Endothelial cell (in vitro differentiated cells): ENCODE measurements around the gene RHBDD3. TPM values are rescaled to one million over a fixed set of nuclear protein-coding genes. Genes with fewer than 3 reads are reported as not detected.
A peak's percentile ranks its signal among the peaks of the same experiment; 100 is the strongest.

ENCODE experiments used
- DNase-seq: peaks from one replicate; pipeline ENCODE4 v3.0.0; 2021; ENCODE audit warnings: low spot score
- H3K27ac Mint-ChIP-seq: one replicate; pipeline ENCODE4 v1.8.0; 2021; ENCODE audit warnings: mixed read lengths, inconsistent platforms; ENCODE audit not compliant: unreplicated experiment
- H3K27me3 Mint-ChIP-seq: one replicate; pipeline ENCODE4 v1.8.0; 2021; ENCODE audit warnings: mild to moderate bottlenecking, moderate library complexity, mixed read lengths, inconsistent platforms; ENCODE audit not compliant: unreplicated experiment
- H3K36me3 Mint-ChIP-seq: one replicate; pipeline ENCODE4 v1.8.0; 2021; ENCODE audit warnings: mild to moderate bottlenecking, low read depth, mixed read lengths, inconsistent platforms; ENCODE audit not compliant: unreplicated experiment
- H3K4me1 Mint-ChIP-seq: one replicate; pipeline ENCODE4 v1.8.0; 2021; ENCODE audit warnings: mild to moderate bottlenecking, mixed read lengths, inconsistent platforms; ENCODE audit not compliant: unreplicated experiment
- H3K4me3 Mint-ChIP-seq: one replicate; pipeline ENCODE4 v1.8.0; 2021; ENCODE audit warnings: mild to moderate bottlenecking, mixed read lengths, inconsistent platforms; ENCODE audit not compliant: unreplicated experiment
- H3K9me3 Mint-ChIP-seq: one replicate; pipeline ENCODE4 v1.8.0; 2021; ENCODE audit warnings: mixed read lengths, inconsistent platforms; ENCODE audit not compliant: unreplicated experiment
- total RNA-seq: library from RNA; stranded (reverse); fragmentation: NEBNext Ultra II Directional; extraction: Animal tissue kit (Norgen Biotek cat#: 25700); gene quantifications from one replicate; pipeline ENCODE4 v1.2.1, GENCODE V29; 2021; ENCODE audit not compliant: unreplicated experiment
- TF ChIP-seq, protein P1 (sequence below): fragments of 200-600 bp; sonication (generic); IDR thresholded peaks from one replicate; pipeline ENCODE4 v1.5.0; 2021; ENCODE audit warnings: antibody characterized with exemption; ENCODE audit not compliant: unreplicated experiment

The RHBDD3 gene
- total RNA-seq, 1 donor from 2014 or later = 56.5 TPM

DNA sequence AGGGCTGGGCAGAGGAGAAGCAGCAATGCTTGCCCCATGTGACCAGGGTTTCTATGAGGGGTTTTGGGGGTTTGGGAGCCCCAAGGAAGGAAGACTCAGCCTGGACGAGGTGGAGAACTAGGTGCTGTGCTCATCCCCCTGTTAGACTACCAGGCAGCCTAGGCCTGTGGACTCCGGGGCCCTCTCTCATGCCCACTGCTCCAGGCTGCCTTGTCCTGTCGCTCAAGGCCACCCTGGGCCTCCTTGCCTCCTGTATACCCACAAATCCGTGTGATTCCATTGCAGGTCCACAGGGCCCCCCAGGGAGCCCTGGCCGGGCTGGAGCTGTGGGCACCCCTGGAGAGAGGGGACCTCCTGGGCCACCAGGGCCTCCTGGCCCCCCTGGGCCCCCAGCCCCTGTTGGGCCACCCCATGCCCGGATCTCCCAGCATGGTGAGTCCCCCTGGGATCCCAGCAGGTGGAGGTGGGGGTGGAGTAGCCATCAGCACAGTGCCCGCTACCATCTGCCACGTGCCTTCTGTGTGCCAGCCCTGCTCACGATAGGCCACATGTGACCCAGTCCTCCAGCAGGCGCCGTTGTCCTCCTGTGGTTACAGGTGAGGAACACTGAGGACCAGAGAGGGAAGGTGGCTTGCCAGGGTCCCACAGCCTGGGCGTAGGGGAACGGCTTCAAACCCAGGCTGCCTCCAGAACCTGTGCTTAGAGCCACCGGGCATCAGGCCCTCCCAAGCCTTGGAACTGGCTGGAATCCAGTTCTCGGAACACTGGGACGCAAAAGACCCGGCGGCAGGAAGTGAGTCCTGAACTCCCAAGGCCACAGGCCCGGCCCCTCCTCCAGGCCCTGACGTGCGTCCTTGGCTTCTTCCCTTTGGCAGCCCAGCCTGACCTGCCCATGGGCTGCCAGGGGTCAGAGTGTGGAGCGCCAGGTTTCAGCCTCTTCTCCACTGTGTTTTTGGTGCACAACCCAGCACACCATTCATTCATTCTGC is 35.5 kb downstream of the RHBDD3 start:
- H3K4me1 Mint-ChIP-seq = peaks cover 13% of the 10 kb centered on the region
- no peak for DNase-seq
- no peak overlapping the region for H3K27ac Mint-ChIP-seq
- H3K9me3 Mint-ChIP-seq = peaks cover 4% of the 10 kb centered on the region
- TF ChIP-seq, protein P1, sequence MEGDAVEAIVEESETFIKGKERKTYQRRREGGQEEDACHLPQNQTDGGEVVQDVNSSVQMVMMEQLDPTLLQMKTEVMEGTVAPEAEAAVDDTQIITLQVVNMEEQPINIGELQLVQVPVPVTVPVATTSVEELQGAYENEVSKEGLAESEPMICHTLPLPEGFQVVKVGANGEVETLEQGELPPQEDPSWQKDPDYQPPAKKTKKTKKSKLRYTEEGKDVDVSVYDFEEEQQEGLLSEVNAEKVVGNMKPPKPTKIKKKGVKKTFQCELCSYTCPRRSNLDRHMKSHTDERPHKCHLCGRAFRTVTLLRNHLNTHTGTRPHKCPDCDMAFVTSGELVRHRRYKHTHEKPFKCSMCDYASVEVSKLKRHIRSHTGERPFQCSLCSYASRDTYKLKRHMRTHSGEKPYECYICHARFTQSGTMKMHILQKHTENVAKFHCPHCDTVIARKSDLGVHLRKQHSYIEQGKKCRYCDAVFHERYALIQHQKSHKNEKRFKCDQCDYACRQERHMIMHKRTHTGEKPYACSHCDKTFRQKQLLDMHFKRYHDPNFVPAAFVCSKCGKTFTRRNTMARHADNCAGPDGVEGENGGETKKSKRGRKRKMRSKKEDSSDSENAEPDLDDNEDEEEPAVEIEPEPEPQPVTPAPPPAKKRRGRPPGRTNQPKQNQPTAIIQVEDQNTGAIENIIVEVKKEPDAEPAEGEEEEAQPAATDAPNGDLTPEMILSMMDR = no peak
- H3K27me3 Mint-ChIP-seq = peaks cover 8% of the 10 kb centered on the region
- H3K4me3 Mint-ChIP-seq = no peak overlapping the region
- H3K36me3 Mint-ChIP-seq = peaks cover 11% of the 10 kb centered on the region

DNA sequence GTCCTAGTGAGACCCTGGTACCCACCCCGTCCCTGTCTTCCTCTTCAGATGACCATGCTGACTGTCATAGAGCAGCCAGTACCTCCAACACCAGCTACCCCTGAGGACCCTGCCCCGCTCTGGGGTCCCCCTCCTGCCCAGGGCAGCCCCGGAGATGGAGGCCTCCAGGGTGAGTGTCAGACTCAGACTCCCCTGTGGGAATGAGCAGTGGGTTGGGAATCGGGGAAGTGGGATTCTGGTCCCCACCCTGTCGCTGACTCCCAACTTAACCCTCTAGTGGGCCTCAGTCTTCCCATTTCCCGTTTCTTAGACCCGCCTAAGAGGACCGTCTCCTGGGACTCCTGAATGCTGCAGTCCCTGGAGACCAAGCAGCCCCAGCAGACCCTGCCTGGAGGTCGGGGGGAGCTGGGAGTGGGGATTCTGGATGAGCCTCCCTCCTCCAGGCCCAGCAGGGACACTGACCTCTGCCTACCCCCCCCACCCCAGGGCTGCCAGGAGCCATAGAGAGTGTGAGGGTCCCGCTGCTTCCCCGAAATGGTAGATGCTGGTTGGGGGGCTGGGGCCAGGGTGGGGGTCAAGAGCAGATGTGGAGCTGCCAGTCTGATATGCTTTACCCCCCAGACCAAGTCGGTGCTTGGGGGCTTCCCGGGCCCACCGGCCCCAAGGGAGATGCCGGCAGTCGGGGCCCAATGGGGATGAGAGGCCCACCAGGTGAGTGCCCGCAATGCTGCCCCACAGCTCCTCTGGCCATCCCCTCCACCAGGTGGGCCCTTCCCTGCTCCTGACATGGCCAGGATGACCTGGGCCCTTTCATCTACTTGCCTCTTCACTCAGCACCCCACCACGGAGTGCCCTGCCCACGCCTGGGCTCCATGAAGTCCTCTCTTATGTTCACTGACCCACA is 36.6 kb downstream of the RHBDD3 start:
- Mint-ChIP-seq H3K4me3 (no peak overlapping the region), H3K36me3 (peaks cover 11% of the 10 kb centered on the region), H3K4me1 (peaks cover 13% of the 10 kb centered on the region), H3K27ac (no peak overlapping the region), H3K27me3 (peaks cover 8% of the 10 kb centered on the region), H3K9me3 (peaks cover 4% of the 10 kb centered on the region)
- TF ChIP-seq, protein P1 = no peak
- no peak for DNase-seq

DNA sequence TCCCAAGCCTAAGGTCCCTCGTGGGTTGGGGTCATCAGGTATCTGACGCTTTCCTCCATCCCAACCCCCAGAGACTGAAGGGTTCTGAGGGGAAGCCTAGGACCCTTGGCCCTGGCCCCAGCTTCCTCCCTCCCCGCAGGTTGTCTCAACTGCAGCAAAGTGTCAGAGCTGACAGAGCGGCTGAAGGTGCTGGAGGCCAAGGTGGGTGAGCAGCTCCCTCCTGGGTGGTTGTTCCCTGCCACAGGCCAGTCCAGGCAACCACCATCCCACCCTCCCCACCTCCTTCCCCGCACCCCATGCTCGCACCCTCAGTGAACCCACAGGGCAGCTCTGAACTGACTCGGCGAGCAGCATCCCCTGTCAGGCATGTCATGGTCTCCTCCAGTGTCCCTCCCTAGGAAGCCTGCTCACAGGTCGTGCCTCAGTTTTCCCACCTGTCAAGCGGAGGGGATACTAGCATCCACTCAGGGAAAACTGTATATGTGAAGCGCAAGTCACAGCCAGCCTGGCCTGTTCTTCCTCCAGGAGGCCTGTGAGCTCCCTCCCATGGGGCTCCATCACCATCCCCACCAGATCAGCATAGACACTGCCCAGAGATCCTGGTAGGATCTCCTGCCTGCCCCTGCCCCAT is 41.3 kb downstream of the RHBDD3 start:
- TF ChIP-seq, protein P1 = no peak
- Mint-ChIP-seq H3K4me3 (no peak overlapping the region), H3K36me3 (no peaks in the 10 kb centered on the region), H3K4me1 (no peaks in the 10 kb centered on the region), H3K27me3 (peaks cover 3% of the 10 kb centered on the region), H3K27ac (no peak overlapping the region), H3K9me3 (no peaks in the 10 kb centered on the region)
- no peak for DNase-seq

DNA sequence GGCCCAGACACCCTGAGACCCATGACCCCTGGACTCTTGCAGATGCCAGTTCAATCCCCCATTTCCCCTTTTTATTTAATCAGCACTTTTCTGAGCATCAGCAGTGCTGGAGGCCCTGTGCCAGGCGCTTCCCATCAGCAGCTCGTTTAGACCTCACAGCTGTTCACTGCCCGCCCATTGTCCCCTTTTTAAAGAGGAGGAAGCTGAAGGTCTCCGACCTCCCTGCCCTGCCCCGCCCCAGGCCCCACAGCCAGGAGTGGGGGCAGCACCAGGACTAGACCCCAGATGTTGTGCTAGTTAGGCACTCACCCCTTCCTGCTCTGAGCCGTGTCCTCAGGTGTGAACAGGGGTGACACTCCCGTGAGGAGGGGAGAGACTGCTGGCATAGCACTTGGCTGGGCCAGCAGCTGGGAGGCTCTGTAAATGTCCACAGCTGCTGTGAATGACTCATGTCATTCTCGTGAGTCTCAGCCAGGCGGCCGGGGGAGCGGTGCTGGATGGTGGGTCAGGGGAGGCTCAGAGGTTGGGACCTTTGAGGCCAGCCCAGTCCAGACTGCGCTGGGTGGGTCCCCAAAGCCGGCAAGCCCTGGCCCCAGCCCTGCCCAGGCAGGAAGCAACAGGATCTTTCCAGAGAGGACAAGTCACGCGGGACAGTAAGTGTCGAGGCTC is 42.2 kb downstream of the RHBDD3 start:
- no peaks in the 10 kb centered on the region for H3K9me3 Mint-ChIP-seq
- H3K4me1 Mint-ChIP-seq = no peaks in the 10 kb centered on the region
- H3K36me3 Mint-ChIP-seq = no peaks in the 10 kb centered on the region
- DNase-seq = no peak
- H3K4me3 Mint-ChIP-seq = no peak overlapping the region
- TF ChIP-seq, protein P1 = no peak
- peak overlapping the region; percentile 57 for H3K27ac Mint-ChIP-seq
- H3K27me3 Mint-ChIP-seq = peaks cover 3% of the 10 kb centered on the region
